OCI-LY3 (cell line): ENCODE results near the gene TMEM106C.

Experiments
- H2AFZ ChIP-seq: fragments of 200-600, 300-600 bp; shearing (Covaris generic); 2 replicates; pipeline ENCODE4 v1.6.0; 2014; ENCODE audit warnings: antibody characterized with exemption, low read depth, low read length
- H3K27ac ChIP-seq: fragments of 200-600, 300-600 bp; sonication (generic); 2 replicates; pipeline ENCODE4 v1.5.1; 2014; ENCODE audit warnings: mild to moderate bottlenecking, low read length, moderate library complexity, mixed read lengths
- H3K27me3 ChIP-seq: fragments of 200-600, 300-600 bp; sonication (generic); 2 replicates; pipeline ENCODE4 v1.6.1; 2014; ENCODE audit warnings: low read depth, low read length, mixed read lengths
- H3K36me3 ChIP-seq: fragments of 200-600, 300-600 bp; sonication (generic); replicated peaks from 2 replicates; pipeline ENCODE3; 2014; ENCODE audit warnings: low read depth, low read length, mixed read lengths
- H3K4me1 ChIP-seq: fragments of 300-600, 200-600 bp; sonication (generic); 2 replicates; pipeline ENCODE4 v1.6.1; 2014; ENCODE audit warnings: low read length, mixed read lengths
- H3K4me2 ChIP-seq: fragments of 200-600, 300-600 bp; sonication (generic); 2 replicates; pipeline ENCODE4 v1.6.1; 2014; ENCODE audit warnings: low read length, mixed read lengths
- H3K4me3 ChIP-seq: fragments of 300-600, 200-600 bp; sonication (generic); 2 replicates; pipeline ENCODE4 v1.5.1; 2014; ENCODE audit warnings: antibody characterized with exemption, mild to moderate bottlenecking, low read length, moderate library complexity
- H3K79me2 ChIP-seq: fragments of 300-600, 200-600 bp; shearing (Covaris generic); 2 replicates; pipeline ENCODE4 v1.6.1; 2014; ENCODE audit warnings: mild to moderate bottlenecking, low read length, mixed read lengths
- H3K9ac ChIP-seq: fragments of 300-600, 200-600 bp; shearing (Covaris generic); 2 replicates; pipeline ENCODE4 v1.6.0; 2014; ENCODE audit warnings: mild to moderate bottlenecking, low read length, moderate library complexity
- H3K9me3 ChIP-seq: fragments of 200-600, 300-600 bp; shearing (Covaris generic); 2 replicates; pipeline ENCODE4 v1.6.1; 2014; ENCODE audit warnings: low read length, mixed read lengths; ENCODE audit not compliant: insufficient read depth
- H4K20me1 ChIP-seq: fragments of 200-600, 300-600 bp; sonication (generic); 2 replicates; pipeline ENCODE4 v1.6.1; 2016; ENCODE audit warnings: low read length, mixed read lengths; ENCODE audit not compliant: insufficient read depth
- CTCF ChIP-seq: fragments of 200-600, 300-600 bp; sonication (generic); IDR thresholded peaks from 2 replicates; pipeline ENCODE4 v1.5.1; 2014; ENCODE audit warnings: antibody characterized with exemption, low read length, low read depth
- EZH2phosphoT487 ChIP-seq: fragments of 200-600 bp; shearing (Covaris generic); IDR thresholded peaks from 2 replicates; pipeline ENCODE4 v1.6.1; 2018; ENCODE audit warnings: antibody characterized with exemption, mixed run types, low read depth

Gene TMEM106C

DNA sequence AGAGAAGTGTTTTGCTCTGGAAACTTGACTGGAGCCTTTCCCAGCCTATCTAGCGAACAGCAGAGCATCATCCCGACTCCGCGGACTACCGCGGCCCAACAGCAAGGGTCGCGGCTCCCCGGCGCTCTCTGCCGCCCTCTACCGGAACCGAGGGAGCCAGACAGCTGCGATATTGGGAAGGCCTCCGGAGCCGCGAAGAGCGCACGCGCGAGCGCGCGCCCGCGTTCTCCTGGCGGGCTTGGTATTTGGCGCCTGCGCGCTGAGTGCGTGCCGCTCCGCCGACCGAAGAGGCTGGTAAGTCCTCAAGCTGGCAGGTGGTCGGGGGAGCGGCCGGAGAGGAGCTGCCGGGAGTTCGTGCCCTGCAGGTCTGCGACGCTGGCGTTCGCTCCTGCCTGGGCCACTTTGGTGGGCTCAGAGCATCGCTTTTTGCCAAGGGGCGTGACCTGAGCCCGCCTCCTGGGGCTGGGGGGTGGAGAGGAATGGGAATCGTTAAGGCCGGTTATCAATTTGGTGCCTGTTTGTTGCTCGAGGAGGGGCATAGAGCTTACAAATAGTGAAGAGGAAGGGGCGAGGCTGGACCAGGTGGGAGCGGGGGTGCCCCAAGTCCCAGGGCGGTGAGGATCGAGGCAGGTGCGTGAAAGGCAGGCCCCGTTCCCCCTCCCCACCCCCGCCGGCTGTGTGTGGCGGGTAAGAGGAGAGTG lies at the start of gene TMEM106C:
TSS of gene TMEM106C (plus strand) at position 257 of the 701 bp plus-strand sequence. CDS start 641 bp downstream, outside the sequence.
- Histone ChIP-seq H3K79me2 (peaks cover 6% of the 10 kb centered on the region), H3K9me3 (no peaks in the 10 kb centered on the region), H3K27ac (peak within 1 kb of the TSS; percentile 25), H3K36me3 (peaks cover 30% of the 10 kb centered on the region), H3K4me2 (peak within 1 kb of the TSS; percentile 87), H4K20me1 (no peaks in the 10 kb centered on the region), H3K4me3 (peak within 1 kb of the TSS; percentile 87), H2AFZ (peak within 1 kb of the TSS; percentile 84), H3K4me1 (peaks cover 9% of the 10 kb centered on the region; the same call in 1 of the 2 replicates), H3K27me3 (peaks cover 9% of the 10 kb centered on the region), H3K9ac (peak within 1 kb of the TSS; percentile 78)
- TF ChIP-seq CTCF = peak; percentile 86
- TF ChIP-seq EZH2phosphoT487 = no peak

DNA sequence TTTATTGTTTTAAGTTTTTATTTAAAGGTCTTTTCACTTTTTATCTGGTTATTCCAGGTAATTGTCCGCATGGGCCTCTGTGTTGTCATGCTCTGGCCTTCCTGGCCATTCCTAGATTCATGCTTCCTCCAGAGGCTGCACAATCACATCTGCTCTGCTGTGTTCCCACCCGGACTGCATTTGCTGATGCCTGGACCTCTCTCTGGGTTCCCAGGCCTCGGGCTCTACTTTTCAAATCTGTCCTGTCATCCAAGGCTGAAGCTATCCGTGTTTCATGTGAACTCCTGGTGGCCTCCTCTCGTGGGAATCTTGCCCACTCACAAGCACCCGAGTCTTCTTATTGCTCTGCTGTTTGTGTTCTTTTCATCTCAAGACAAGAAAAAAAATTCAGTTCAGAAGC lies 42.5 kb upstream of the TMEM106C start:
- Histone ChIP-seq H3K9me3 (no peaks in the 10 kb centered on the region), H3K79me2 (no peaks in the 10 kb centered on the region), H3K27me3 (peaks cover 12% of the 10 kb centered on the region), H3K9ac (no peak overlapping the region), H4K20me1 (no peaks in the 10 kb centered on the region), H2AFZ (no peak overlapping the region), H3K4me2 (no peak overlapping the region), H3K4me3 (no peak overlapping the region), H3K4me1 (no peaks in the 10 kb centered on the region), H3K36me3 (no peaks in the 10 kb centered on the region), H3K27ac (no peak overlapping the region)
- TF ChIP-seq CTCF (no peak), EZH2phosphoT487 (no peak)

GRCh38 chr12:47921907-47922306 lies 41.5 kb upstream of the TMEM106C start:
- Histone ChIP-seq H3K4me2 (no peak overlapping the region), H3K27me3 (peaks cover 16% of the 10 kb centered on the region)

More at GRCh38 chr12:47921907-47922306, 41.5 kb upstream of the TMEM106C start:
- Histone ChIP-seq H3K4me3 (no peak overlapping the region), H3K27ac (no peak overlapping the region), H3K36me3 (no peaks in the 10 kb centered on the region), H3K79me2 (no peaks in the 10 kb centered on the region), H3K4me1 (no peaks in the 10 kb centered on the region), H3K9me3 (no peaks in the 10 kb centered on the region), H4K20me1 (no peaks in the 10 kb centered on the region), H3K9ac (no peak overlapping the region), H2AFZ (no peak overlapping the region)
- TF ChIP-seq EZH2phosphoT487 (no peak), CTCF (no peak)
